ENCODE results near the gene EVPL.

Gene EVPL

DNA sequence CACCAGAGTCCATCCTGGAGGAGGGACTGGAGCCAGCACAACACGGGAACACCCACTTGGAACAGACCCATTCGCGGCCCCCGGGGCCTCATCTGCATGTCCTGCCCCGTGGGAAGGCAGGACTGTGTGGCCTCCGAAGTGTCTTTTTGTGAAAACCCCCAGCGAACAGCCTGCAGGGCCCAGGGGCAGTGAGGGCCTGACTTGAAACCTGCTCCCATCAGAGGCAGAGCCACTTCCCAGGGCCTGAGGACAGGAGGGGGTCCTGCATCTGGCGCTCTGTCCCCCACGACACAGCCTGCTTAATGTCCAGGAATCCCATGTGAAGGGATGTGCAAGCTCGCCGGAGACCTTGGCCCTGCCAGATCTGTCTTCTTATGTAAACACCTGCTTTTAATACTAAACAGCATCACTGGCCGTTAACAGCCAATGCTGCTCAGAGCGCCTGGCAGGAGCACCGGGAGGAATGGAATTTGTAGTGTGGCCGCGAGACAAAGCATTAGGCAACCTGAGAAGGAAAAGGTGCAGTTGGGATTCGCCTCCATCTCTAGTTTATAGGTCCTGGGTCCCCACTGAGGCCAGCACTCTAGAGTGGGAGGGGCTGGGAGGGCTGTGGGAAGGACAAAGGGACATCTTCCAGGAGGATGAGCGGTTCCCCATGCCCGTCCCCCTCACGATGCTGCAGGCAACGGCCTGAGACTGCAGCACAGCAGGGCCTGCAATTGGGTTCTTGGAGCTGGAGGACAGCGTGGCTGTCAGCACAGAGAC is 9.6 kb upstream of the EVPL start:
- no peaks in the 10 kb centered on the region for H3K9me3 ChIP-seq (ENCODE audit: control insufficient read depth, insufficient read depth, low read length)
- peaks cover 13% of the 10 kb centered on the region for H3K4me1 ChIP-seq (ENCODE audit: insufficient read depth, low read length)
- H3K9ac ChIP-seq (ENCODE audit: low read depth, low read length), result no peak overlapping the region
- peaks cover 32% of the 10 kb centered on the region for H3K36me3 ChIP-seq (ENCODE audit: insufficient read depth, low read length)

- no peak overlapping the region for H3K9ac ChIP-seq (ENCODE audit: low read depth, low read length)
- H3K9me3 ChIP-seq (ENCODE audit: control insufficient read depth, insufficient read depth, low read length), result no peaks in the 10 kb centered on the region
- peaks cover 3% of the 10 kb centered on the region; the same call in 1 of the 2 replicates for H3K4me1 ChIP-seq (ENCODE audit: insufficient read depth, low read length)
- H3K36me3 ChIP-seq (ENCODE audit: insufficient read depth, low read length), result peaks cover 16% of the 10 kb centered on the region; the same call in 1 of the 2 replicates
These were observed 7.6 kb upstream of the EVPL start for GRCh38 chr17:76034428-76035350.

- H3K9ac ChIP-seq (ENCODE audit: low read depth, low read length), result no peak overlapping the region
- peaks cover 2% of the 10 kb centered on the region; the same call in 1 of the 2 replicates for H3K36me3 ChIP-seq (ENCODE audit: insufficient read depth, low read length)
- peaks cover 13% of the 10 kb centered on the region for H3K4me1 ChIP-seq (ENCODE audit: insufficient read depth, low read length)
- no peaks in the 10 kb centered on the region for H3K9me3 ChIP-seq (ENCODE audit: control insufficient read depth, insufficient read depth, low read length)
These were observed 6.0 kb upstream of the EVPL start for GRCh38 chr17:76033139-76033538.

- H3K9me3 ChIP-seq (ENCODE audit: control insufficient read depth, insufficient read depth, low read length), result no peaks in the 10 kb centered on the region
- no peak overlapping the region for H3K9ac ChIP-seq (ENCODE audit: low read depth, low read length)
- H3K4me1 ChIP-seq (ENCODE audit: insufficient read depth, low read length), result peaks cover 13% of the 10 kb centered on the region
- no peaks in the 10 kb centered on the region for H3K36me3 ChIP-seq (ENCODE audit: insufficient read depth, low read length)
These were observed 5.6 kb upstream of the EVPL start for GRCh38 chr17:76032780-76033108.

DNA sequence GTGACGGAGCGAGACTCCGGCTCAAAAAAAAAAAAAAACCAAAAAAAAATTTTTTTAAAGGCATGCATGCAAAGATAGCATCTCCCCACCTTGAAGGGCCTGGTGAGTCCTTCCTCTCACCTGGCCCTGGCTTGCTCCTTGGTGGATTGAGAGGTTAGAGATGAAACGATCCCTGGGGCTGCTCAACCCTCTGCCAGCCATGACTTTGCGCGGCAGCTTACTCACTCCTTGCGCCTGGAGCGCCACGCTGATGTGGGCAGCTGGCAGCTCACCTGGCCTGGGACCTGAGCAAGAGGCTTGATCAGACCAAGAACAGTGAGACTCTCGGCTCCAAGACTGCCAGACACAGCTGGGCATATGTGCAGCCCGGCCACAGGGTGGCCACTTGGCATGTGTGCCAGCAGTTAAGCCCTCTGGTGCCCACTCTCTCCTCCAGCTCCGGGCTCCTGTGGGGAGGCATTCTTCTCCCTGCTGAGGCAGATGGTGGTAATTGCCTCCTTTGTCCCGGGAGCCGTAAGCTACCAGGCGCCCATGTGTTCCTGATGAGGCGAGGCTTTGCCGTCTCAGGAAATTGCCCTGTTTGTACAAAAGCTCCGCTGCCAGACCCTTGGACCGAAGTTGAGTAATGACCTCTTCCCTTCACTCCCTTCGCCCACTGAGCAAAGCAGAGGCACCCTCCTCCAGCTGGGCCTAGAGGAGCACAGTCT is 5.1 kb upstream of the EVPL start:
- Histone ChIP-seq H3K36me3 (ENCODE audit: insufficient read depth, low read length) (no peaks in the 10 kb centered on the region), H3K9ac (ENCODE audit: low read depth, low read length) (no peak overlapping the region), H3K9me3 (ENCODE audit: control insufficient read depth, insufficient read depth, low read length) (no peaks in the 10 kb centered on the region), H3K4me1 (ENCODE audit: insufficient read depth, low read length) (peaks cover 13% of the 10 kb centered on the region)

- H3K4me1 ChIP-seq (ENCODE audit: insufficient read depth, low read length), result peaks cover 13% of the 10 kb centered on the region
- H3K36me3 ChIP-seq (ENCODE audit: insufficient read depth, low read length), result no peaks in the 10 kb centered on the region
- no peak overlapping the region for H3K9ac ChIP-seq (ENCODE audit: low read depth, low read length)
- no peaks in the 10 kb centered on the region for H3K9me3 ChIP-seq (ENCODE audit: control insufficient read depth, insufficient read depth, low read length)
These were observed 370 bp downstream of the EVPL start for GRCh38 chr17:76026714-76027158.

DNA sequence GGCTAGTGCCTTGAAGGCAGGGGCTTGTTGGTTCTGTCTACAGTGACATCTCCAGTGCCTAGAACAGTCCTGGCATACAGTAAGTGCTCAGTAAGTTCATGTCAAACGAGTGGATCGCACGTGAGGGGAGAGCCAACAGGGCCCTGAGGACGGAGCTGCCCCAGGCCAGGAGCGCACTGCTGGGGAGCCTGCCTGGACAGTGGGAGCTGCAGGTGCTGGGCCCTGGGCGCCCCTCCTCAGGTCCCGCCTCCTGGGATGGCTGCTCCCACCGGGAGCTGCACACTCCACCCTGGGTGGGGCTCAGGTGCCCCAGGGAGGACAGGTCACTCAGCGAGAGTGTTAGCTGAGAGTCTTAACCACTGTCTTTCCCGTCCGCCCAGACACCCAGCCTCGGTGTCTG is 1.8 kb downstream of the EVPL start:
- Histone ChIP-seq H3K9me3 (ENCODE audit: control insufficient read depth, insufficient read depth, low read length) (no peaks in the 10 kb centered on the region), H3K9ac (ENCODE audit: low read depth, low read length) (no peak overlapping the region), H3K36me3 (ENCODE audit: insufficient read depth, low read length) (no peaks in the 10 kb centered on the region), H3K4me1 (ENCODE audit: insufficient read depth, low read length) (peaks cover 13% of the 10 kb centered on the region)

GRCh38 chr17:76024353-76024752 is 2.8 kb downstream of the EVPL start:
- H3K9ac ChIP-seq (ENCODE audit: low read depth, low read length), result no peak overlapping the region
- peaks cover 7% of the 10 kb centered on the region for H3K4me1 ChIP-seq (ENCODE audit: insufficient read depth, low read length)

GRCh38 chr17:76023900-76024237 is 3.2 kb downstream of the EVPL start:
- Histone ChIP-seq H3K9me3 (ENCODE audit: control insufficient read depth, insufficient read depth, low read length) (no peaks in the 10 kb centered on the region), H3K4me1 (ENCODE audit: insufficient read depth, low read length) (peaks cover 6% of the 10 kb centered on the region), H3K36me3 (ENCODE audit: insufficient read depth, low read length) (no peaks in the 10 kb centered on the region), H3K9ac (ENCODE audit: low read depth, low read length) (no peak overlapping the region)

More at GRCh38 chr17:76024353-76024752, 2.8 kb downstream of the EVPL start:
- H3K9me3 ChIP-seq (ENCODE audit: control insufficient read depth, insufficient read depth, low read length), result no peaks in the 10 kb centered on the region
- H3K36me3 ChIP-seq (ENCODE audit: insufficient read depth, low read length), result no peaks in the 10 kb centered on the region

- no peaks in the 10 kb centered on the region for H3K4me1 ChIP-seq (ENCODE audit: insufficient read depth, low read length)
- no peaks in the 10 kb centered on the region for H3K36me3 ChIP-seq (ENCODE audit: insufficient read depth, low read length)
- no peaks in the 10 kb centered on the region for H3K9me3 ChIP-seq (ENCODE audit: control insufficient read depth, insufficient read depth, low read length)
- no peak overlapping the region for H3K9ac ChIP-seq (ENCODE audit: low read depth, low read length)
These were observed 3.9 kb downstream of the EVPL start for GRCh38 chr17:76022973-76023899.

DNA sequence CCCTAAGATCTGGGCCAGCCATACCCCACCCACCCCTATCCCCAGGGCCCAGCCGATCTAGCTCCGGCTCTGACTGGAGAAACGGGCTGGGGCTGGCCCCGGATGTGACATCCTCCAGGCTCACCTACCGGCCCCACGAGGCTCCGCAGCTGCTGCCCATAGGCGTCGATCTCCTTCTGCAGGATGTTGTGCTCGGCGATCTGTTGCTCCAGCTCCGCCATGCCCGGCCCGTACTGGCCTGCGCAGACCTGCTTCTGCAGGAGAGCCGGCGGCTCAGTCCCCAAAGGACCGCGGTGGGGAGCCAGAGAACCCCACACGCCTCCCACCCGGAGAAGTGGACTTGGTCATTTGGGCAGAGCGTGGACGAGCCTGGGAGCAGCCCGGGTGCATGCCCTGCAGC is 4.8 kb downstream of the EVPL start:
- Histone ChIP-seq H3K4me1 (ENCODE audit: insufficient read depth, low read length) (no peaks in the 10 kb centered on the region), H3K9ac (ENCODE audit: low read depth, low read length) (no peak overlapping the region), H3K36me3 (ENCODE audit: insufficient read depth, low read length) (no peaks in the 10 kb centered on the region), H3K9me3 (ENCODE audit: control insufficient read depth, insufficient read depth, low read length) (no peaks in the 10 kb centered on the region)

- Histone ChIP-seq H3K4me1 (ENCODE audit: insufficient read depth, low read length) (no peaks in the 10 kb centered on the region), H3K36me3 (ENCODE audit: insufficient read depth, low read length) (no peaks in the 10 kb centered on the region), H3K9ac (ENCODE audit: low read depth, low read length) (no peak overlapping the region), H3K9me3 (ENCODE audit: control insufficient read depth, insufficient read depth, low read length) (no peaks in the 10 kb centered on the region)
These were observed 7.2 kb downstream of the EVPL start for GRCh38 chr17:76019833-76020467.

DNA sequence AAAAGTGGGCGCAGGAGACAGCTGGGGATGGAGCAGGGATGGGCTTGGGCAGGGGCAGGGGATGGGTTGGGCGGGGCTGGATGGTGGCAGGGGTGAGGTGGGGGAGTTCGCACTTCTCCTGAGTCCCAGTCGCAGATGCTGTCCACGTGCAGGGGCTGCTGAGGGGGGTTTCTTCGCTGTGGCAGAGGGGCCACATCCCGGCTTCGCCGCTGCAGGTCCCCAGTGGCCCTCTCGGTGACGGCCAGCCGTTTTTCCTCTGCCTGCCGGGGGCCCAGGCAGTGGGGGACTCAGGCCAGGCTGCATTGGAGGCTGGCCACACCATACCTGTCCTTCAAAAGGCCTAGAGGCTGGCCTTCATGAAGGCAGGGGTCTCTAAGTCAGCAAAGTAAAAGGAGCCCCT is 8.3 kb downstream of the EVPL start:
- H3K36me3 ChIP-seq (ENCODE audit: insufficient read depth, low read length), result no peaks in the 10 kb centered on the region
- no peaks in the 10 kb centered on the region for H3K9me3 ChIP-seq (ENCODE audit: control insufficient read depth, insufficient read depth, low read length)
- no peak overlapping the region for H3K9ac ChIP-seq (ENCODE audit: low read depth, low read length)
- peaks cover 3% of the 10 kb centered on the region; the same call in 1 of the 2 replicates for H3K4me1 ChIP-seq (ENCODE audit: insufficient read depth, low read length)
